Measurements from ENCODE around the gene COL28A1. TPM values are rescaled to one million over a fixed set of nuclear protein-coding genes. Genes with fewer than 3 reads are reported as not detected.

Gene COL28A1
- total RNA-seq, 1 experiment from 2014 or later = not detected

GRCh38 chr7:7349156-7349555 is 186.5 kb downstream of the COL28A1 start:
- Histone ChIP-seq H3K79me2 (ENCODE audit: low read length) (no peaks in the 10 kb centered on the region), H3K9me2 (replicated peaks; ENCODE audit: insufficient read depth, low read length) (no peaks in the 10 kb centered on the region), H3K9me3 (ENCODE audit: low read length) (no peaks in the 10 kb centered on the region)

GRCh38 chr7:7347045-7347444 is 188.6 kb downstream of the COL28A1 start:
- DNase-seq = no peak
- H3K27ac ChIP-seq (ENCODE audit: low read length) = no peak overlapping the region
- no peaks in the 10 kb centered on the region for H3K36me3 ChIP-seq (ENCODE audit: insufficient read depth, low read length)
- no peak overlapping the region for H2AFZ ChIP-seq (ENCODE audit: low read length)
- H3K79me2 ChIP-seq (ENCODE audit: low read length) = no peaks in the 10 kb centered on the region
- H3K4me2 ChIP-seq (ENCODE audit: low read depth, low read length, poor library complexity, severe bottlenecking) = no peak overlapping the region
- H3K27me3 ChIP-seq (ENCODE audit: low read length) = no peaks in the 10 kb centered on the region
- no peak overlapping the region for H3K4me3 ChIP-seq (ENCODE audit: low read length)
- no peaks in the 10 kb centered on the region for H4K20me1 ChIP-seq (ENCODE audit: insufficient read depth, low read depth, low read length)
- no peaks in the 10 kb centered on the region for H3K9me3 ChIP-seq (ENCODE audit: low read length)
- H3K4me1 ChIP-seq (ENCODE audit: low read length) = no peaks in the 10 kb centered on the region
- H3K9ac ChIP-seq (ENCODE audit: low read length) = no peak overlapping the region
- no peaks in the 10 kb centered on the region for H3K9me2 ChIP-seq (replicated peaks; ENCODE audit: insufficient read depth, low read length)

More at GRCh38 chr7:7349156-7349555, 186.5 kb downstream of the COL28A1 start:
- Histone ChIP-seq H4K20me1 (ENCODE audit: insufficient read depth, low read depth, low read length) (no peaks in the 10 kb centered on the region), H3K9ac (ENCODE audit: low read length) (no peak overlapping the region), H3K4me1 (ENCODE audit: low read length) (no peaks in the 10 kb centered on the region), H2AFZ (ENCODE audit: low read length) (no peak overlapping the region), H3K27ac (ENCODE audit: low read length) (no peak overlapping the region), H3K36me3 (ENCODE audit: insufficient read depth, low read length) (no peaks in the 10 kb centered on the region), H3K27me3 (ENCODE audit: low read length) (no peaks in the 10 kb centered on the region), H3K4me2 (ENCODE audit: low read depth, low read length, poor library complexity, severe bottlenecking) (no peak overlapping the region), H3K4me3 (ENCODE audit: low read length) (no peak overlapping the region)
- DNase-seq = no peak

GRCh38 chr7:7344583-7344982 is 191.1 kb downstream of the COL28A1 start:
- Histone ChIP-seq H4K20me1 (ENCODE audit: insufficient read depth, low read depth, low read length) (no peaks in the 10 kb centered on the region), H3K36me3 (ENCODE audit: insufficient read depth, low read length) (no peaks in the 10 kb centered on the region), H3K4me1 (ENCODE audit: low read length) (no peaks in the 10 kb centered on the region), H3K4me3 (ENCODE audit: low read length) (no peak overlapping the region), H3K79me2 (ENCODE audit: low read length) (no peaks in the 10 kb centered on the region), H3K27me3 (ENCODE audit: low read length) (no peaks in the 10 kb centered on the region), H3K4me2 (ENCODE audit: low read depth, low read length, poor library complexity, severe bottlenecking) (no peak overlapping the region), H3K27ac (ENCODE audit: low read length) (no peak overlapping the region), H3K9me2 (replicated peaks; ENCODE audit: insufficient read depth, low read length) (no peaks in the 10 kb centered on the region), H3K9me3 (ENCODE audit: low read length) (no peaks in the 10 kb centered on the region), H3K9ac (ENCODE audit: low read length) (no peak overlapping the region), H2AFZ (ENCODE audit: low read length) (no peak overlapping the region)
- DNase-seq = no peak

- H3K9ac ChIP-seq (ENCODE audit: low read length) = no peak overlapping the region
- no peak overlapping the region for H3K27ac ChIP-seq (ENCODE audit: low read length)
- no peaks in the 10 kb centered on the region for H3K27me3 ChIP-seq (ENCODE audit: low read length)
- H3K36me3 ChIP-seq (ENCODE audit: insufficient read depth, low read length) = no peaks in the 10 kb centered on the region
- no peak overlapping the region for H3K4me3 ChIP-seq (ENCODE audit: low read length)
- H3K9me2 ChIP-seq (replicated peaks; ENCODE audit: insufficient read depth, low read length) = no peaks in the 10 kb centered on the region
- H3K9me3 ChIP-seq (ENCODE audit: low read length) = no peaks in the 10 kb centered on the region
- H2AFZ ChIP-seq (ENCODE audit: low read length) = no peak overlapping the region
- H3K79me2 ChIP-seq (ENCODE audit: low read length) = no peaks in the 10 kb centered on the region
- H4K20me1 ChIP-seq (ENCODE audit: insufficient read depth, low read depth, low read length) = no peaks in the 10 kb centered on the region
- no peak for DNase-seq
- no peak overlapping the region for H3K4me2 ChIP-seq (ENCODE audit: low read depth, low read length, poor library complexity, severe bottlenecking)
- H3K4me1 ChIP-seq (ENCODE audit: low read length) = no peaks in the 10 kb centered on the region
Measured at GRCh38 chr7:7335909-7336308, 199.8 kb downstream of the COL28A1 start.

GRCh38 chr7:7335215-7335614 is 200.5 kb downstream of the COL28A1 start:
- Histone ChIP-seq H3K9me3 (ENCODE audit: low read length) (no peaks in the 10 kb centered on the region), H3K4me3 (ENCODE audit: low read length) (no peak overlapping the region), H3K9me2 (replicated peaks; ENCODE audit: insufficient read depth, low read length) (no peaks in the 10 kb centered on the region), H3K27me3 (ENCODE audit: low read length) (no peaks in the 10 kb centered on the region), H3K4me2 (ENCODE audit: low read depth, low read length, poor library complexity, severe bottlenecking) (no peak overlapping the region), H3K4me1 (ENCODE audit: low read length) (no peaks in the 10 kb centered on the region), H4K20me1 (ENCODE audit: insufficient read depth, low read depth, low read length) (no peaks in the 10 kb centered on the region), H3K27ac (ENCODE audit: low read length) (no peak overlapping the region), H3K36me3 (ENCODE audit: insufficient read depth, low read length) (no peaks in the 10 kb centered on the region), H3K9ac (ENCODE audit: low read length) (no peak overlapping the region), H3K79me2 (ENCODE audit: low read length) (no peaks in the 10 kb centered on the region), H2AFZ (ENCODE audit: low read length) (no peak overlapping the region)
- DNase-seq = no peak

GRCh38 chr7:7333610-7334009 is 202.1 kb downstream of the COL28A1 start:
- Histone ChIP-seq H3K36me3 (ENCODE audit: insufficient read depth, low read length) (no peaks in the 10 kb centered on the region), H3K79me2 (ENCODE audit: low read length) (no peaks in the 10 kb centered on the region), H3K4me3 (ENCODE audit: low read length) (no peak overlapping the region), H3K9ac (ENCODE audit: low read length) (no peak overlapping the region), H3K27ac (ENCODE audit: low read length) (no peak overlapping the region), H3K4me1 (ENCODE audit: low read length) (no peaks in the 10 kb centered on the region), H3K9me3 (ENCODE audit: low read length) (no peaks in the 10 kb centered on the region), H4K20me1 (ENCODE audit: insufficient read depth, low read depth, low read length) (no peaks in the 10 kb centered on the region), H3K9me2 (replicated peaks; ENCODE audit: insufficient read depth, low read length) (no peaks in the 10 kb centered on the region), H3K27me3 (ENCODE audit: low read length) (no peaks in the 10 kb centered on the region), H3K4me2 (ENCODE audit: low read depth, low read length, poor library complexity, severe bottlenecking) (no peak overlapping the region), H2AFZ (ENCODE audit: low read length) (no peak overlapping the region)
- no peak for DNase-seq

GRCh38 chr7:7331523-7331922 is 204.2 kb downstream of the COL28A1 start:
- no peaks in the 10 kb centered on the region for H3K9me2 ChIP-seq (replicated peaks; ENCODE audit: insufficient read depth, low read length)
- no peaks in the 10 kb centered on the region for H3K36me3 ChIP-seq (ENCODE audit: insufficient read depth, low read length)
- no peak overlapping the region for H3K9ac ChIP-seq (ENCODE audit: low read length)
- no peak overlapping the region for H3K4me3 ChIP-seq (ENCODE audit: low read length)
- no peaks in the 10 kb centered on the region for H4K20me1 ChIP-seq (ENCODE audit: insufficient read depth, low read depth, low read length)
- no peak overlapping the region for H2AFZ ChIP-seq (ENCODE audit: low read length)
- H3K4me2 ChIP-seq (ENCODE audit: low read depth, low read length, poor library complexity, severe bottlenecking) = no peak overlapping the region
- no peaks in the 10 kb centered on the region for H3K4me1 ChIP-seq (ENCODE audit: low read length)
- H3K27ac ChIP-seq (ENCODE audit: low read length) = no peak overlapping the region
- H3K9me3 ChIP-seq (ENCODE audit: low read length) = no peaks in the 10 kb centered on the region
- no peaks in the 10 kb centered on the region for H3K79me2 ChIP-seq (ENCODE audit: low read length)
- DNase-seq = no peak
- H3K27me3 ChIP-seq (ENCODE audit: low read length) = no peaks in the 10 kb centered on the region

- Histone ChIP-seq H4K20me1 (ENCODE audit: insufficient read depth, low read depth, low read length) (no peaks in the 10 kb centered on the region), H3K27me3 (ENCODE audit: low read length) (no peaks in the 10 kb centered on the region), H3K9me2 (replicated peaks; ENCODE audit: insufficient read depth, low read length) (no peaks in the 10 kb centered on the region), H3K9ac (ENCODE audit: low read length) (no peak overlapping the region), H3K79me2 (ENCODE audit: low read length) (no peaks in the 10 kb centered on the region), H3K9me3 (ENCODE audit: low read length) (no peaks in the 10 kb centered on the region), H3K36me3 (ENCODE audit: insufficient read depth, low read length) (no peaks in the 10 kb centered on the region), H2AFZ (ENCODE audit: low read length) (no peak overlapping the region), H3K4me2 (ENCODE audit: low read depth, low read length, poor library complexity, severe bottlenecking) (no peak overlapping the region), H3K4me3 (ENCODE audit: low read length) (no peak overlapping the region), H3K4me1 (ENCODE audit: low read length) (no peaks in the 10 kb centered on the region), H3K27ac (ENCODE audit: low read length) (no peak overlapping the region)
- no peak for DNase-seq
Measured at GRCh38 chr7:7330997-7331396, 204.7 kb downstream of the COL28A1 start.

GRCh38 chr7:7329326-7329725 is 206.3 kb downstream of the COL28A1 start:
- Histone ChIP-seq H3K79me2 (ENCODE audit: low read length) (no peaks in the 10 kb centered on the region), H3K9me2 (replicated peaks; ENCODE audit: insufficient read depth, low read length) (no peaks in the 10 kb centered on the region), H3K4me1 (ENCODE audit: low read length) (no peaks in the 10 kb centered on the region), H3K27me3 (ENCODE audit: low read length) (no peaks in the 10 kb centered on the region), H4K20me1 (ENCODE audit: insufficient read depth, low read depth, low read length) (no peaks in the 10 kb centered on the region), H3K27ac (ENCODE audit: low read length) (no peak overlapping the region), H3K4me3 (ENCODE audit: low read length) (no peak overlapping the region), H3K4me2 (ENCODE audit: low read depth, low read length, poor library complexity, severe bottlenecking) (no peak overlapping the region), H3K9me3 (ENCODE audit: low read length) (no peaks in the 10 kb centered on the region), H3K9ac (ENCODE audit: low read length) (no peak overlapping the region), H2AFZ (ENCODE audit: low read length) (no peak overlapping the region), H3K36me3 (ENCODE audit: insufficient read depth, low read length) (no peaks in the 10 kb centered on the region)
- no peak for DNase-seq

Measured in Karpas-422 (cell line).